ENCODE data around the gene ZBTB43. TPM values are rescaled to one million over a fixed set of nuclear protein-coding genes. Genes with fewer than 3 reads are reported as not detected.

Gene ZBTB43
- total RNA-seq, 1 experiment from 2014 or later: 15.4 TPM

GRCh38 chr9:126773004-126773607 lies 31.7 kb upstream of the ZBTB43 start:
- intact Hi-C loops (cut with micrococcal nuclease): loop anchor here (5.0 kb wide), 1 partner anchor 51 kb away; no protein-coding TSS in a partner anchor
- ChIA-PET RAD21 (ENCODE audit: low non-redundant PET in 1 of 2, low total read pairs in 2 of 2, uncharacterized antibody in 2 of 2, unreplicated experiment in 2 of 2) (no interaction called here), CTCF (interaction anchor here (0.6 to 3.0 kb wide), 9 partner anchors 9 to 271 kb away, joined by 3 to 38 read pairs (median 5); no protein-coding TSS in a partner anchor), POLR2A (no interaction called here)
- H3K27ac ChIP-seq (ENCODE audit: low read depth, low read length): no peak overlapping the region
- H3K9me2 ChIP-seq (ENCODE audit: insufficient read depth): no peaks in the 10 kb centered on the region
- BruUV-seq (replicated peaks): no TSS peak
- no peak for DNase-seq (ENCODE audit: low read depth, low spot score)
- TF ChIP-seq CBX3 (IDR thresholded peaks at IDR 0.05; ENCODE audit: low read depth): no peak
- peak in 2 of 3 experiments; percentile 60 to 66; a peak in 4 of 6 replicates for TF ChIP-seq CTCF (IDR thresholded peaks at IDR 0.05 in 2 of 3, conservative IDR thresholded peaks at IDR 0.05 in 1 of 3; ENCODE audit: borderline replicate concordance in 1 of 3, insufficient read depth in 1 of 3, low read depth in 2 of 3, low read length in 2 of 3)
- TF ChIP-seq RAD21 (IDR thresholded peaks at IDR 0.05; ENCODE audit: low read depth): peak; percentile 26; the same call in 1 of the 2 replicates
- H3K4me1 ChIP-seq (ENCODE audit: control insufficient read depth in 1 of 2, insufficient read depth in 2 of 2, low read length in 2 of 2): peaks cover 0 to 5% of the 10 kb centered on the region in 2 experiments; a peak in 2 of 4 replicates
- no peaks in the 10 kb centered on the region for H3K27me3 ChIP-seq (ENCODE audit: insufficient read depth, low read length)
- H3K4me3 ChIP-seq (replicated peaks in 1 of 2; ENCODE audit: low read depth in 1 of 2, low read length in 2 of 2): no peak overlapping the region
- H2AFZ ChIP-seq (ENCODE audit: low read depth, low read length, poor library complexity, severe bottlenecking): peak overlapping the region; percentile 78
- H4K20me1 ChIP-seq (ENCODE audit: insufficient read depth): no peaks in the 10 kb centered on the region
- peak; percentile 66 for ATAC-seq
- H3K36me3 ChIP-seq (ENCODE audit: control insufficient read depth in 1 of 2, insufficient read depth in 2 of 2, low read length in 2 of 2): no peaks in the 10 kb centered on the region
- no peaks in the 10 kb centered on the region for H3K9me3 ChIP-seq (ENCODE audit: control insufficient read depth in 1 of 2, insufficient read depth in 1 of 2, low read depth in 1 of 2, low read length in 2 of 2)
- H3K4me2 ChIP-seq (ENCODE audit: low read length): no peak overlapping the region
- H3K79me2 ChIP-seq (ENCODE audit: insufficient read depth, low read length): no peaks in the 10 kb centered on the region
- H3K9ac ChIP-seq (ENCODE audit: low read length): no peak overlapping the region

- ATAC-seq: no peak
- Histone ChIP-seq H3K27me3 (ENCODE audit: insufficient read depth, low read length) (no peaks in the 10 kb centered on the region), H4K20me1 (ENCODE audit: insufficient read depth) (no peaks in the 10 kb centered on the region), H3K4me1 (ENCODE audit: control insufficient read depth in 1 of 2, insufficient read depth in 2 of 2, low read length in 2 of 2) (no peaks in the 10 kb centered on the region), H3K9me3 (ENCODE audit: control insufficient read depth in 1 of 2, insufficient read depth in 1 of 2, low read depth in 1 of 2, low read length in 2 of 2) (no peaks in the 10 kb centered on the region), H3K79me2 (ENCODE audit: insufficient read depth, low read length) (no peaks in the 10 kb centered on the region), H3K9me2 (ENCODE audit: insufficient read depth) (no peaks in the 10 kb centered on the region), H2AFZ (ENCODE audit: low read depth, low read length, poor library complexity, severe bottlenecking) (no peak overlapping the region), H3K4me3 (replicated peaks in 1 of 2; ENCODE audit: low read depth in 1 of 2, low read length in 2 of 2) (no peak overlapping the region), H3K36me3 (ENCODE audit: control insufficient read depth in 1 of 2, insufficient read depth in 2 of 2, low read length in 2 of 2) (no peaks in the 10 kb centered on the region), H3K9ac (ENCODE audit: low read length) (no peak overlapping the region), H3K27ac (ENCODE audit: low read depth, low read length) (no peak overlapping the region), H3K4me2 (ENCODE audit: low read length) (no peak overlapping the region)
- TF ChIP-seq FOSL1 (IDR thresholded peaks at IDR 0.05; ENCODE audit: low read depth): no peak
- TF ChIP-seq YY1 (IDR thresholded peaks at IDR 0.05; ENCODE audit: extremely low read depth, insufficient replicate concordance, low read depth, low read length): no peak
- TF ChIP-seq EZH2 (IDR thresholded peaks at IDR 0.05): no peak
- TF ChIP-seq POLR2AphosphoS5 (IDR thresholded peaks at IDR 0.05; ENCODE audit: low read depth, low read length): no peak
- TF ChIP-seq RAD21 (IDR thresholded peaks at IDR 0.05; ENCODE audit: low read depth): no peak
- intact Hi-C loops (cut with micrococcal nuclease): no loop called here
- ChIA-PET CTCF (interaction anchor here (9.3 kb wide), 1 partner anchor 71 kb away, joined by 340 read pairs; no protein-coding TSS in a partner anchor), RAD21 (ENCODE audit: low non-redundant PET in 1 of 2, low total read pairs in 2 of 2, uncharacterized antibody in 2 of 2, unreplicated experiment in 2 of 2) (no interaction called here), POLR2A (no interaction called here)
- BruUV-seq (replicated peaks): no TSS peak
- no peak for DNase-seq (ENCODE audit: low read depth, low spot score)
These were observed 28.9 kb upstream of the ZBTB43 start for GRCh38 chr9:126775926-126776325.

Measured in HCT116 (cell line).